ENCODE results near the gene C4B.
"Not testable (repeated sequence)": the region's sequence is repeated elsewhere in the genome, so short reads cannot be mapped to it uniquely, and the experiment has no call there.

The C4B gene

DNA sequence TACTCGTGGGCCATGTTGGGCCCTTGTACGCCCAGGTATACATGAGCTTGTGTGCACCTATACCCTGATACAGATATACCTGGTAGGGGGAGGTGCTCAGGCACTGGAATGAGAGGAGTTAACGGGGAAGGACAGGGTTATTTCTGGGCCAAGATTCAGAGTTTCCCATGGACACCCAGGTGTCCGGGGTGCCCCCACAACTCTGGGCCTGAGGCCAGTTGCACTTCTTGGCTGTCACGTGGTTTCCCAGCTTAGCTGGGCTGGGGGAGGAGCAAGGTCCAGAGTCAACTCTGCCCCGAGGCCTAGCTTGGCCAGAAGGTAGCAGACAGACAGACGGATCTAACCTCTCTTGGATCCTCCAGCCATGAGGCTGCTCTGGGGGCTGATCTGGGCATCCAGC, 32.9 kb upstream of the C4B start, which contains the start of gene C4A:
Gene C4A, plus strand, starts transcription at position 314 of the 400 bp plus-strand sequence. Its CDS starts 51 bp downstream, at position 365.
- not testable (repeated sequence) for DNase-seq

DNA sequence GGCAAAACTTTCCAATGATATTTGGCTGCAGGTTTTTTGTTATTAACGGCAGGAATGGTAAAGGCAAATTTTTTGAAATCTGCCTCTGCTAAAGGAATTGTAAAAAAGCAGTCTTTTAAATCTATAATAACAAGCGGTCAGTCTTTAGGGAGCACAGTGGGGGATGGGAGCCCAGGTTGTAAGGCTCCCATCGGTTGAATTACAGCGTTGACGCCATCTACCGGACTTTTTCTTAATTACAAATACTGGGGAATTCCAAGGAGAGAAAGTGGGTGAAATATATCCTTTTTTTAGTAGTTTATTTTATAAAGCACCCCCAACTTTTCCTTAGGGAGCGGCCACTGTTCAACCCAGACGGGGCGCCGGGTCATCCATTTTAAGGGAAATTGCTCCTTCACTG, 25.2 kb upstream of the C4B start:
- DNase-seq, result not testable (repeated sequence)

DNA sequence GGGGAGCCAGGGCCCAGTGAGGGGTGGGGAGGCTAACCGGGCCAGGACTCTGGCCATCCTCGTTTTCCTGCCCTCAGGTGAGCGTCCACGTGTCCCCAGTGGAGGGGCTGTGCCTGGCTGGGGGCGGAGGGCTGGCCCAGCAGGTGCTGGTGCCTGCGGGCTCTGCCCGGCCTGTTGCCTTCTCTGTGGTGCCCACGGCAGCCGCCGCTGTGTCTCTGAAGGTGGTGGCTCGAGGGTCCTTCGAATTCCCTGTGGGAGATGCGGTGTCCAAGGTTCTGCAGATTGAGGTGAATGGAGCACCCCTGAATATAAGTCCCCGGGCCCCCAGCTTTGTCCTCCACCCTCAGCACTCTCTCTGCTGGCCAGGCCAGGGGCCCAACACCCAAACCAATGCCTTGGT, 20.2 kb upstream of the C4B start:
- DNase-seq, result not testable (repeated sequence)

DNA sequence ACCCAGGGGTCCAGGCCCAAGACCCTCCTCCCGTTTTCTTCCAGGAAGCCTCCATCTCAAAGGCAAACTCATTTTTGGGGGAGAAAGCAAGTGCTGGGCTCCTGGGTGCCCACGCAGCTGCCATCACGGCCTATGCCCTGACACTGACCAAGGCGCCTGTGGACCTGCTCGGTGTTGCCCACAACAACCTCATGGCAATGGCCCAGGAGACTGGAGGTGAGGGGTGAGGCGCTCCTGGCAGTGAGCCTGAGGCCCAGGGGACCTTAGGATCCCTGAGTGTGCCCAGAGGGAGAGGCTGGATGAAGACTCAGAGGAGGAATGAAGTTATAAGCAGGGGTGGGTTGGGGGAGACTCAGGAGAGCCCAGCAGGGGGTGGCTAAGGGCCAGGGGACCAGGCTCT, 18.2 kb upstream of the C4B start:
- DNase-seq, result not testable (repeated sequence)

DNA sequence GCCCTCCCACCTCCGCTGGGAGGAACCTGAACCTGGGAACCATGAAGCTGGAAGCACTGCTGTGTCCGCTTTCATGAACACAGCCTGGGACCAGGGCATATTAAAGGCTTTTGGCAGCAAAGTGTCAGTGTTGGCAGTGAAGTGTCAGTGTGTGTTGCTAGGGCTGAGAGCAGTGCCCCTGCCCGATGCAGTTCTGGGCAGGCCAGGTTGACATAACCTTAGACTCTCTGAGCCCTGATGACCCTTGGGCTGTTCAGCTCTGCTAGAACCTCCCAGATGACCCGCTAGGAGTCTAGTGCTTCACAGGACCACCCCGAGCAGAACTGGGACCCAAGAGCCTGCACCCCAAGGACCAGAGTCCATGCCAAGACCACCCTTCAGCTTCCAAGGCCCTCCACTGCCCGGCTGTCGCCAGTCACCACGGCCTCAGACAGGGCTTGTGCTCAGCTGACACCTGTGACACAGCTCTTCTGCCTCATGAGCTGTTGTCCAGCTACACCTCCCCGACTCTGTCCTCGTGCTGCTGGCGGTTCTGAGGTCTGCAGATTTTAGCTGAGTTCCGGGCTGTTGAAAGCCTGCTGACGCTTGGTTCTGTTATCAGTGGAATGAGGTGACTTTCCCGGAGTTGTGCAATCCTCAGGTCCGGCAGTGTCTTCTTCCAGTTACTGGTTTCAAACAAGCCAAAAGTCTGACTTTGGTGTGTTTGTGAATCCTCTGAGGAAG, 11.9 kb upstream of the C4B start:
- DNase-seq, result not testable (repeated sequence)

DNA sequence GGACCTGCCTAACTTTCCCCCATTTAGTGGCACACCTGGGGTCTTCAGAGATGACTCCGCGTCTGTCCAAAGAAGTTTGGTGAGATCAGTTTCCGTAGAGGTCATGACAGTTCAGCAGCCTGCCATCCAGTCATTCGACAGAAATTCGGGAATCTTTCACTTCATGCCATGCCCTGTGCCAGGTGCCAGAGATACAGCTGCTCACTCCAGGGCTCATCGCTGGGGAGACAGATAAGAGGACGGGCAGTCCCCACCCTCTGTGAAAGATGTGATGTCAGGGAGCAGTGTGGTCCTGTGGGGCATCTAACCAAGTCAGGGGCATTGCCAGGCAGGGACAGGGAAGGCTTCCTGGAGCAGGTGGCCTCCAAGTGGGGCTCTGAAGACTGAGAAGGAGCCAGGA, 11.3 kb upstream of the C4B start:
- DNase-seq, result not testable (repeated sequence)

DNA sequence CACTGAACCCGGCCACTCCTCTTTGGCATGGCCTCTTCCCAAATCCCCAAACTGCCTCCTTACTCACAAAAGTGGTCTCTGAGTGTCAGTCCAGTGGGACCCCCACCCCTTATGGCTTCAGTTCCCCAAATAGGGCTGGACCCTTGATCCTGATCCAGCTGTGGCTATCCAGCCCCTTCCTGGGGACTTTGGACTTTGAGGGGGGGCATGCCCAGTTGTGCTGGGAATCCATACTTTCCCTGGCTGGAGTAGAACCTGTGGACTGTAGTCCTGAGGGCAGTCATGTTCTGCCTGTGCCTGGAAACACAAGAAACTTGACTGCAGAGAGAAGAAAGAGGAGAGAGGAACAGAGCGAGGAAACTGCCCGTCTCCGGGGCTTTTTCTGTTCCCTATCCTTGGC, 10.2 kb upstream of the C4B start:
- DNase-seq, result not testable (repeated sequence)

DNA sequence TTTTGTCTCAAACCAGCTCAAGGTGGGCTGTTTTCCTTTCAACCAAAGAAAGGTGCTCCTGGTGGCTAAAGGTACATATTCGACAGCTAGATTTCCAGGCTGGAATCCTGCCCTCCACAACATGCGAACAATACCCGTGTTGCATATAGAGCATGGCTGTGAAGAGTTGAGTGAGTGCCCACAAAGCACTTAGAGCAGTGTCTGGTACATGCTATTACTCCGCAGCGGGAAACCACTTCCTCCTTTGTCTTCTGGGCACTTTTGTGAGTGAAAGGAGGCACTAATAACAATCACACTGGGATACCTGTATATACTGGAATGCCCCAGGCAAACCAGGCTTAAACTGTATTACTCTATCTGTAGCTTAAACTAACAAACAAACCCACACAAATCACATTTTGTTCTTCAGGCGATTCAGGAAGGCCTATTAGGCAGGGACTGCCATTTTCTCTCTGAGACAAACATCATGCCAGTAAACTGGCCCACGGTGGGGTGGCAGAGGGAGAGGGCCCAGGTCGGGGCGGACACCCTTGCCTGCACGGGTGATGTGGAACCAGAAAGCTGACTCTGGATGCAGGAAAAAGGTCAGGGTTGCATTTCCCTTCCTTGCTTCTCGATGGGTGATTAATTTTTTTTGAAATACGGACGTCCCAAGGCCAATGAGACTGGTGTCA, 9.6 kb upstream of the C4B start:
- not testable (repeated sequence) for DNase-seq

DNA sequence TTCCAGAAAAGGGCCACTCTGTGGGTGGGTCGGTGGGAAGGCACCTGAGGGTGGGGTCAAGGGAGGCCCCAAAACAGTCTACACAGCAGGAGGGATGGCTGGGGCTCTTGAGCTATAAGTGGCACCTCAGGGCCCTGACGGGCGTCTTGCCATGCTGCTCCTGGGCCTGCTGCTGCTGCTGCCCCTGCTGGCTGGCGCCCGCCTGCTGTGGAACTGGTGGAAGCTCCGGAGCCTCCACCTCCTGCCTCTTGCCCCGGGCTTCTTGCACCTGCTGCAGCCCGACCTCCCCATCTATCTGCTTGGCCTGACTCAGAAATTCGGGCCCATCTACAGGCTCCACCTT, 9.1 kb upstream of the C4B start:
- not testable (repeated sequence) for DNase-seq

DNA sequence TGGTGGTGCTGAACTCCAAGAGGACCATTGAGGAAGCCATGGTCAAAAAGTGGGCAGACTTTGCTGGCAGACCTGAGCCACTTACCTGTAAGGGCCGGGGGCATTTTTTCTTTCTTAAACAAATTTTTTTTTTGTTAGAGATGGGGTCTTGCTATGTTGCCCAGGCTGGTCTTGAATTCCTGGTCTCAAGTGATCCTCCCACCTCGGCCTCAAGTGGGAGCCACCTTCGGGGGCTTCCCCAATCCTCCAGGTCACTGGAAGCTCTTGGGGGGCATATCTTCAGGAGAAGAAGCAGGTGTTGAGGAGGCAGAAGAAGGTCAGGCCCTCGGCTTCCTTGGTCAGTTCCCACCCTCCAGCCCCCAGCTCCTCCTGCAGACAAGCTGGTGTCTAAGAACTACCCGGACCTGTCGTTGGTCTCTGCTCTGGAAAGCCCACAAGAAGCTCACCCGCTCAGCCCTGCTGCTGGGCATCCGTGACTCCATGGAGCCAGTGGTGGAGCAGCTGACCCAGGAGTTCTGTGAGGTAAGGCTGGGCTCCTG, 8.5 kb upstream of the C4B start:
- not testable (repeated sequence) for DNase-seq

DNA sequence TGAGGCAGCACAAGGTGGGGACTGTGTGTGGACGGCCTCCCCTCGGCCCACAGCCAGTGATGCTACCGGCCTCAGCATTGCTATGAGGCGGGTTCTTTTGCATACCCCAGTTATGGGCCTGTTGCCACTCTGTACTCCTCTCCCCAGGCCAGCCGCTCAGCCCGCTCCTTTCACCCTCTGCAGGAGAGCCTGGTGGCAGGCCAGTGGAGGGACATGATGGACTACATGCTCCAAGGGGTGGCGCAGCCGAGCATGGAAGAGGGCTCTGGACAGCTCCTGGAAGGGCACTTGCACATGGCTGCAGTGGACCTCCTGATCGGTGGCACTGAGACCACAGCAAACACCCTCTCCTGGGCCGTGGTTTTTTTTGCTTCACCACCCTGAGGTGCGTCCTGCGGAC, 7.5 kb upstream of the C4B start:
- not testable (repeated sequence) for DNase-seq

DNA sequence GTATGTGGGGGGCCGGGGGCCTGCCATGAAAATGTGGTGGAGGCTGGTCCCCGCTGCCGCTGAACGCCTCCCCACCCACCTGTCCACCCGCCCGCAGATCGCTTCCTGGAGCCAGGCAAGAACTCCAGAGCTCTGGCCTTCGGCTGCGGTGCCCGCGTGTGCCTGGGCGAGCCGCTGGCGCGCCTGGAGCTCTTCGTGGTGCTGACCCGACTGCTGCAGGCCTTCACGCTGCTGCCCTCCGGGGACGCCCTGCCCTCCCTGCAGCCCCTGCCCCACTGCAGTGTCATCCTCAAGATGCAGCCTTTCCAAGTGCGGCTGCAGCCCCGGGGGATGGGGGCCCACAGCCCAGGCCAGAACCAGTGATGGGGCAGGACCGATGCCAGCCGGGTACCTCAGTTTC, 6.6 kb upstream of the C4B start:
- not testable (repeated sequence) for DNase-seq

DNA sequence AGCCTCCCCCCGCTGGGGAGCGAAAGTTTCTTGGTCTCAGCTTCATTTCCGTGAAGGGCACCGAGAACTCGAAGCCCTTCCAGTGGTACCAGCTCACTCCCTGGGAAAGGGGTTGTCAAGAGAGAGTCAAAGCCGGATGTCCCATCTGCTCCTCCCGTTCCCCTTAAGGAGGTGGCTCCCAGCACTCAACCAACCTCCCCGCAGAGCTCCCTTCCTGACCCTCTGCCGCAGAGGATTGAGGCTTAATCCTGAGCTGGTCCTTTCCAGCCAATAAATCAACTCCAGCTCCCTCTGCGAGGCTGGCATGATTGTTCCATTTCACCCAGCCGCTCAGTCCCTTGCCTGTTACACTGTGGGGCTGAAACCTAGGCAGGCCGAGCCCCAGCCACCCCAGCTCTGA, 6.0 kb upstream of the C4B start:
- not testable (repeated sequence) for DNase-seq

DNA sequence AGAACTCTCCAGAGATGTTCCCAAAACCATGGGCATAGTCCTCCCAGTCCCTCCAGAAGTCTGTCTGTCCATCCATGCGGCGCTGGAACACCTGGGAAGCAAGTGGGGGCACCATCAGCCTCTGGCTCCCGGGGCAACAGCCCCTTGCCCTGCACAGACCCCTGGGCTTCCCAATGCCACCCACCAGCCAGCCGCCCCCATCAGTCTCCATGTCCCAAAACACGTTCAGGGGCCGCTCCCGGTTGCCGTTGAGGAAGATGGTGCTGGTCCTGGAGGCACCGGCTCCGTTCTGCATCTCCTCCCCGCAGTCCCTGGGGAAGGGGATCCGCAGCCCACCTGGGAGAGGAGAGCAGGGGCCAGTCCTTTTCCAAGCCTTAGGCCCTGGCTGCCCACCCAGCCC, 5.1 kb upstream of the C4B start:
- not testable (repeated sequence) for DNase-seq

DNA sequence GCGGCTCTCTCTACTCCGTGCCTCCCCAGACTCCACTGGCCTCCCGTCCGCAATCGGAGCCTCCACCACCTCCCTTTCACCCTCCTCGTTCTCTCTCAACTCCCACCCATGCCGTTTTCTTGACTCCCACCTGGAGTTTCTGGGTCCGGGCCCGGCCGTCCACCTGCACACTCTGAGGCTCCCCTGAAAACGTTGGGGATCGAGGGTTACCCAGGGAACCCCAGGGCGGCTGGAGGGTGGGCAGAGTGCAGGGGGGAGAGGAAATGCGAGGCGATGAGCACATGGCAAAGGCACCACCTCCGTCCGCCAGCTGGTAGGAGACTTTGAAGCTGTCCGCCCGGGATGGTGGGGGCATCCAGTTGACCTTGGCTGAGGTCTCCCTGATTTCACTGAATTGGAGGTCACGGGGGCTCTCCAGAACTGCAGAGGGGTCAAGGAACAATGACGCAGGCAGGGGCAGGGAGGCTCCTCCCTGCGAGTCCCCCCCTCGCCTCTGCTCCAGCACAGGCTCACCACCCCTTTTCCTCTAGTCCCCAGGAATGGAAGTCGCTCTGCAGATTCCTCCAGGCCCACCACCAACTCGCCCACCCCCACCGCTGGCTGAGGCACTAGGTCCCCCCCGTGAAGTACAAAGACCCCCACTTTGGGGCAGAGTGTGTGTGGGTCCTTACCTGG, 3.6 kb upstream of the C4B start:
- DNase-seq, result not testable (repeated sequence)

DNA sequence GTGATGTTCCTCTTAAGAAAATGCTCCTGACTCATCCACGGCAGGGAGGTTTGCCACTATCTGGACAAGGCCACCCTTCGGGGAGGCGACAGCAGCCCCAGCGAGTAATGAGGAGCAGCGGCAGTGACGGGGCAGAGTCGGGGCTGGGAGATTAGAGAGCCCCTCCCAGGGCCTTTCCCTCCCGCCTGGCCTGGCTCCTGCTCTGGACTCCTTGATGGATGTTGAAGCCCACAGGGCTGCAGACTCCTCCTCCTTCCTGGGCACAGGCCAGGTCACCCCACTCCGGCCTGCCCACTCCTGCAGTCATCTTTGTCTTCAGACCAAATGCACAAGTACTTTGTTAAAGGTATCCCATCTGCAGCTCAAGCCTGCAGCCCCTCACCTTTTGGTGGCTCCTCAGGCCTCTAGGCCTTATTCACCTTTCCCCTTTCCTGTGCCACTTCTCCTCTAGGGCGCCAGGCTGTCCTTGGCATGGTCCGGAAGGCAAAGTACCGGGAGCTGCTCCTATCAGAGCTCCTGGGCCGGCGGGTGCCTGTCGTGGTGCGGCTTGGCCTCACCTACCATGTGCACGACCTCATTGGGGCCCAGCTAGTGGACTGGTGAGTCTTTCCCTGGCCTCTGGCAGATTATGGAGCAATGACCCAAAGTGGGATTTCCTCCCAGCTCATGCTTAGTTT, 1.5 kb upstream of the C4B start:
- DNase-seq, result not testable (repeated sequence)

DNA sequence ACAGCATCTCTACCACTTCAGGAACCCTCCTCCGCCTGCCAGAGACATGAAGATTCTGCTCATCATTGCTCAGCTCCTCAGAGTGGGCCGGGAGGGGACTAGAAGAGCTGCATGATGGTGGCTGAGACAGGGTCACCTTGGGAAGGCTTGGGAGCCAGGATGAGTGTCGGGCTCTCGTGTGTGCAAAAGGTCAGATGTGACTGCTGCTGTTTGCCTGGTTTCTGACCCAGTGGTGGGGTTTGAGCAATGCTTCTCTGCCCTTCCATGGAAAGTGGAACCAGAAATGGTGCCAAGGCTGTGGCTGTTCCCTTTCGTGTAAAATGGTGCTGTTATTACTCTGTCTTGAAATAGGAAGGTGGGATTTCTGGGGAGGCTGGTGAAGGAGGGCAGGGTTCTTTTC, 857 bp upstream of the C4B start:
- DNase-seq, result not testable (repeated sequence)

DNA sequence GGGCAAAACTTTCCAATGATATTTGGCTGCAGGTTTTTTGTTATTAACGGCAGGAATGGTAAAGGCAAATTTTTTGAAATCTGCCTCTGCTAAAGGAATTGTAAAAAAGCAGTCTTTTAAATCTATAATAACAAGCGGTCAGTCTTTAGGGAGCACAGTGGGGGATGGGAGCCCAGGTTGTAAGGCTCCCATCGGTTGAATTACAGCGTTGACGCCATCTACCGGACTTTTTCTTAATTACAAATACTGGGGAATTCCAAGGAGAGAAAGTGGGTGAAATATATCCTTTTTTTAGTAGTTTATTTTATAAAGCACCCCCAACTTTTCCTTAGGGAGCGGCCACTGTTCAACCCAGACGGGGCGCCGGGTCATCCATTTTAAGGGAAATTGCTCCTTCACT, 7.5 kb downstream of the C4B start:
- DNase-seq, result not testable (repeated sequence)

DNA sequence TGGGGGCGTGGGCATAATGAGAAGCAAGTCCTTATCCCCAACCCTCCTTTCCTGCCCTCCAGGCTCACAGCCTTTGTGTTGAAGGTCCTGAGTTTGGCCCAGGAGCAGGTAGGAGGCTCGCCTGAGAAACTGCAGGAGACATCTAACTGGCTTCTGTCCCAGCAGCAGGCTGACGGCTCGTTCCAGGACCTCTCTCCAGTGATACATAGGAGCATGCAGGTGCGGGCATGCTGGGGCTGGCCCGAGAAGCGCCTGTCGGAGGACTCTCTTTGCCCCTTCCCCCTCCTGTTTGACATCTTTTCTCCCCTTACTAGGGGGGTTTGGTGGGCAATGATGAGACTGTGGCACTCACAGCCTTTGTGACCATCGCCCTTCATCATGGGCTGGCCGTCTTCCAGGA, 14.0 kb downstream of the C4B start:
- DNase-seq, result not testable (repeated sequence)

DNA sequence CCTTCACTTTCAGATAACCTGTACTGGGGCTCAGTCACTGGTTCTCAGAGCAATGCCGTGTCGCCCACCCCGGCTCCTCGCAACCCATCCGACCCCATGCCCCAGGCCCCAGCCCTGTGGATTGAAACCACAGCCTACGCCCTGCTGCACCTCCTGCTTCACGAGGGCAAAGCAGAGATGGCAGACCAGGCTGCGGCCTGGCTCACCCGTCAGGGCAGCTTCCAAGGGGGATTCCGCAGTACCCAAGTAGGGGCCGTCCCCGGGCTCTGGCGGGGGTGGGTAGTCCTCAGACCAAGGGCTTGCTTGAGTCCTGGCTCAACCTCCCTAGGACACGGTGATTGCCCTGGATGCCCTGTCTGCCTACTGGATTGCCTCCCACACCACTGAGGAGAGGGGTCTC, 15.0 kb downstream of the C4B start:
- DNase-seq, result not testable (repeated sequence)

DNA sequence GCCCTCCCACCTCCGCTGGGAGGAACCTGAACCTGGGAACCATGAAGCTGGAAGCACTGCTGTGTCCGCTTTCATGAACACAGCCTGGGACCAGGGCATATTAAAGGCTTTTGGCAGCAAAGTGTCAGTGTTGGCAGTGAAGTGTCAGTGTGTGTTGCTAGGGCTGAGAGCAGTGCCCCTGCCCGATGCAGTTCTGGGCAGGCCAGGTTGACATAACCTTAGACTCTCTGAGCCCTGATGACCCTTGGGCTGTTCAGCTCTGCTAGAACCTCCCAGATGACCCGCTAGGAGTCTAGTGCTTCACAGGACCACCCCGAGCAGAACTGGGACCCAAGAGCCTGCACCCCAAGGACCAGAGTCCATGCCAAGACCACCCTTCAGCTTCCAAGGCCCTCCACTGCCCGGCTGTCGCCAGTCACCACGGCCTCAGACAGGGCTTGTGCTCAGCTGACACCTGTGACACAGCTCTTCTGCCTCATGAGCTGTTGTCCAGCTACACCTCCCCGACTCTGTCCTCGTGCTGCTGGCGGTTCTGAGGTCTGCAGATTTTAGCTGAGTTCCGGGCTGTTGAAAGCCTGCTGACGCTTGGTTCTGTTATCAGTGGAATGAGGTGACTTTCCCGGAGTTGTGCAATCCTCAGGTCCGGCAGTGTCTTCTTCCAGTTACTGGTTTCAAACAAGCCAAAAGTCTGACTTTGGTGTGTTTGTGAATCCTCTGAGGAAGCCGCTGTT, 20.9 kb downstream of the C4B start:
- not testable (repeated sequence) for DNase-seq

DNA sequence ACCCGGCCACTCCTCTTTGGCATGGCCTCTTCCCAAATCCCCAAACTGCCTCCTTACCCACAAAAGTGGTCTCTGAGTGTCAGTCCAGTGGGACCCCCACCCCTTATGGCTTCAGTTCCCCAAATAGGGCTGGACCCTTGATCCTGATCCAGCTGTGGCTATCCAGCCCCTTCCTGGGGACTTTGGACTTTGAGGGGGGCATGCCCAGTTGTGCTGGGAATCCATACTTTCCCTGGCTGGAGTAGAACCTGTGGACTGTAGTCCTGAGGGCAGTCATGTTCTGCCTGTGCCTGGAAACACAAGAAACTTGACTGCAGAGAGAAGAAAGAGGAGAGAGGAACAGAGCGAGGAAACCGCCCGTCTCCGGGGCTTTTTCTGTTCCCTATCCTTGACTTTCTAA, 22.5 kb downstream of the C4B start:
- not testable (repeated sequence) for DNase-seq
